HepG2 (cell line): ENCODE data around the gene LRP10. TPM values are rescaled to one million over a fixed set of nuclear protein-coding genes. Genes with fewer than 3 reads are reported as not detected.

Experiments
- ESRRA ChIP-seq: sonication (generic); formaldehyde crosslinking; IDR thresholded peaks from 2 replicates; pipeline ENCODE4 v1.5.1; 2020; ENCODE audit warnings: mild to moderate bottlenecking, low read depth, missing genetic modification reagents
- FIP1L1 ChIP-seq: fragments of 200-400 bp; formaldehyde crosslinking; IDR thresholded peaks from 2 replicates; pipeline ENCODE4 v1.6.1; 2018; ENCODE audit warnings: low read depth, mild to moderate bottlenecking, low read length, moderate library complexity, borderline replicate concordance; ENCODE audit not compliant: insufficient read depth
- FOXM1 ChIP-seq: sonication (generic); formaldehyde crosslinking; IDR thresholded peaks from 2 replicates; pipeline ENCODE4 v1.5.0; 2020; ENCODE audit warnings: missing genetic modification reagents
- MED1 ChIP-seq: sonication (generic); formaldehyde crosslinking; IDR thresholded peaks from 2 replicates; pipeline ENCODE4 v1.4.0; 2020; ENCODE audit warnings: missing genetic modification reagents
- MTF1 ChIP-seq: sonication (generic); formaldehyde crosslinking; IDR thresholded peaks from 2 replicates; pipeline ENCODE4 v1.5.0; 2020; ENCODE audit warnings: missing genetic modification reagents
- NCOA5 ChIP-seq: sonication (generic); formaldehyde crosslinking; IDR thresholded peaks from 2 replicates; pipeline ENCODE4 v1.4.0; 2020; ENCODE audit warnings: missing genetic modification reagents
- NCOR1 ChIP-seq: fragments of 200-600 bp; sonication (generic); IDR thresholded peaks from 2 replicates; pipeline ENCODE4 v1.7.0; 2017; ENCODE audit warnings: antibody characterized with exemption, low read length, borderline replicate concordance
- SMARCC2 ChIP-seq: fragments of 450-650 bp; IDR thresholded peaks from 2 replicates; pipeline ENCODE4 v1.6.1; 2017; ENCODE audit warnings: antibody characterized with exemption, mild to moderate bottlenecking
- TRIM22 ChIP-seq: fragments of 450-650 bp; IDR thresholded peaks from 2 replicates; pipeline ENCODE4 v1.6.1; 2017
- ZFP41 ChIP-seq: sonication (generic); formaldehyde crosslinking; IDR thresholded peaks from 2 replicates; pipeline ENCODE4 v1.4.0; 2020; ENCODE audit warnings: mild to moderate bottlenecking, missing genetic modification reagents, borderline replicate concordance
- ZMYM3 ChIP-seq: sonication (generic); formaldehyde crosslinking; IDR thresholded peaks from 2 replicates; pipeline ENCODE4 v1.5.1; 2020; ENCODE audit warnings: mild to moderate bottlenecking, missing genetic modification reagents
- ZNF18 ChIP-seq: sonication (generic); formaldehyde crosslinking; IDR thresholded peaks from 2 replicates; pipeline ENCODE4 v1.8.0; 2022; ENCODE audit warnings: mild to moderate bottlenecking, missing genetic modification reagents; ENCODE audit not compliant: insufficient replicate concordance
- ZNF256 ChIP-seq: sonication (generic); formaldehyde crosslinking; conservative IDR thresholded peaks from 2 replicates; pipeline ENCODE4 v1.4.0; 2020; ENCODE audit warnings: missing genetic modification reagents
- ZNF281 ChIP-seq: sonication (generic); formaldehyde crosslinking; IDR thresholded peaks from 2 replicates; pipeline ENCODE4 v1.4.0; 2020; ENCODE audit warnings: missing genetic modification reagents, borderline replicate concordance
- ZNF326 ChIP-seq: sonication (generic); formaldehyde crosslinking; IDR thresholded peaks from 2 replicates; pipeline ENCODE4 v1.4.0; 2020; ENCODE audit warnings: missing genetic modification reagents, borderline replicate concordance
- ZNF337 ChIP-seq: sonication (generic); formaldehyde crosslinking; IDR thresholded peaks from 2 replicates; pipeline ENCODE4 v1.5.1; 2020; ENCODE audit warnings: missing genetic modification reagents, low read depth, mild to moderate bottlenecking, borderline replicate concordance
- ZNF530 ChIP-seq: sonication (generic); formaldehyde crosslinking; IDR thresholded peaks from 2 replicates; pipeline ENCODE4 v1.5.0; 2020; ENCODE audit warnings: low read depth, mild to moderate bottlenecking, missing genetic modification reagents
- polyA plus RNA-seq, 8 experiments: library from polyadenylated mRNA; depleted of rRNA in 3 of 8; stranded (reverse) in 7 of 8; unstranded in 1 of 8; fragments of >200 nt; fragmentation: Illumina TruSeq in 4 of 8; extraction: Trizol in 4 of 8; gene quantifications; 2 replicates each; pipeline versions ENCODE4 v1.2.1 to v1.2.3, GENCODE V29; 2011 to 2016; ENCODE audit warnings: low read depth in 4 of 8, missing spikeins in 1 of 8, mixed read lengths in 1 of 8; ENCODE audit not compliant: insufficient read depth in 1 of 8
- total RNA-seq, 5 experiments: library from RNA; depleted of rRNA; stranded (reverse); fragments of >200 nt; fragmentation: Illumina TruSeq; extraction: Trizol; gene quantifications; 2 replicates each; pipeline ENCODE4 v1.2.3, GENCODE V29; 2016; ENCODE audit warnings: low read depth in 1 of 5
- TF ChIP-seq, protein P1 (sequence below): sonication (generic); formaldehyde crosslinking; IDR thresholded peaks from 2 replicates; pipeline ENCODE4 v1.5.0; 2020; ENCODE audit warnings: mild to moderate bottlenecking, missing genetic modification reagents, borderline replicate concordance
- TF ChIP-seq, protein P2 (sequence below): sonication (generic); formaldehyde crosslinking; IDR thresholded peaks from 2 replicates; pipeline ENCODE4 v1.4.0; 2020; ENCODE audit warnings: missing genetic modification reagents, low read depth, mild to moderate bottlenecking, borderline replicate concordance

LRP10 gene
- total and polyA plus RNA-seq, 2 of the 13 experiments (the other 11 are each of a cell fraction or from before 2014, with no cell fraction given), result 16.9 to 45.2 TPM

DNA sequence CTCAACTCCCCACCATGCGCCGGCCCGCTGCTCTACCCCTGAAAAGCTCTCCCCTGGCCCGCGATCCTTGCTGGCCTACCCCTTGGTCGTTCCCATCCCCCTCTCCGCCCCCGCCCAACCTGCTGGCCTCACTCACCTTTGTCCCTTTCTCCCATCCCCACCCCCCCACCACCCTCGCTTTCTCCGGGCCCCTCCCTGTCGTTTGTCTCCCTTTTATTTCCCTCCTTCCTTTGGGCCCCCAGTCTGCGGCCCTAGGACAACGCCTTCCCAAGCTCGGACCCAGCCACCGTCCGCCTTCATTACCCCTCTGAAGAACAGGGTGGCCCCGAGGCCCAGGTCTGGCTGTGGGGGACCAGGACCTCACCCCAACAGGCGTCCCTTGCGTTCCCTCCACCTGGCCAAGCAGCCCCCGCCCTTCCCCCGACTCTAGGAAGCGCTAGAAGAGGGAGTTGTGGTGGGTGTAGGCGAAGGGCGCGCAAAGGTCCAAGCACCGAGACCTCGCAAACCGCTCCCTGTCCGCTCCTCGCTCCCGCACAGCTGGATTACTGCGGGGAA is 49.4 kb upstream of the LRP10 start (continued):
- no peak for TF ChIP-seq ZNF18 (CRISPR knock-in tag)
- no peak for TF ChIP-seq NCOA5 (CRISPR knock-in tag)
- TF ChIP-seq MED1 (CRISPR knock-in tag), result 0 out of 2 replicates have a peak, but pooled peaks have one; percentile 12
- no peak for TF ChIP-seq SMARCC2
- TF ChIP-seq ZNF281 (CRISPR knock-in tag), result peak; percentile 35
- TF ChIP-seq, protein P1, sequence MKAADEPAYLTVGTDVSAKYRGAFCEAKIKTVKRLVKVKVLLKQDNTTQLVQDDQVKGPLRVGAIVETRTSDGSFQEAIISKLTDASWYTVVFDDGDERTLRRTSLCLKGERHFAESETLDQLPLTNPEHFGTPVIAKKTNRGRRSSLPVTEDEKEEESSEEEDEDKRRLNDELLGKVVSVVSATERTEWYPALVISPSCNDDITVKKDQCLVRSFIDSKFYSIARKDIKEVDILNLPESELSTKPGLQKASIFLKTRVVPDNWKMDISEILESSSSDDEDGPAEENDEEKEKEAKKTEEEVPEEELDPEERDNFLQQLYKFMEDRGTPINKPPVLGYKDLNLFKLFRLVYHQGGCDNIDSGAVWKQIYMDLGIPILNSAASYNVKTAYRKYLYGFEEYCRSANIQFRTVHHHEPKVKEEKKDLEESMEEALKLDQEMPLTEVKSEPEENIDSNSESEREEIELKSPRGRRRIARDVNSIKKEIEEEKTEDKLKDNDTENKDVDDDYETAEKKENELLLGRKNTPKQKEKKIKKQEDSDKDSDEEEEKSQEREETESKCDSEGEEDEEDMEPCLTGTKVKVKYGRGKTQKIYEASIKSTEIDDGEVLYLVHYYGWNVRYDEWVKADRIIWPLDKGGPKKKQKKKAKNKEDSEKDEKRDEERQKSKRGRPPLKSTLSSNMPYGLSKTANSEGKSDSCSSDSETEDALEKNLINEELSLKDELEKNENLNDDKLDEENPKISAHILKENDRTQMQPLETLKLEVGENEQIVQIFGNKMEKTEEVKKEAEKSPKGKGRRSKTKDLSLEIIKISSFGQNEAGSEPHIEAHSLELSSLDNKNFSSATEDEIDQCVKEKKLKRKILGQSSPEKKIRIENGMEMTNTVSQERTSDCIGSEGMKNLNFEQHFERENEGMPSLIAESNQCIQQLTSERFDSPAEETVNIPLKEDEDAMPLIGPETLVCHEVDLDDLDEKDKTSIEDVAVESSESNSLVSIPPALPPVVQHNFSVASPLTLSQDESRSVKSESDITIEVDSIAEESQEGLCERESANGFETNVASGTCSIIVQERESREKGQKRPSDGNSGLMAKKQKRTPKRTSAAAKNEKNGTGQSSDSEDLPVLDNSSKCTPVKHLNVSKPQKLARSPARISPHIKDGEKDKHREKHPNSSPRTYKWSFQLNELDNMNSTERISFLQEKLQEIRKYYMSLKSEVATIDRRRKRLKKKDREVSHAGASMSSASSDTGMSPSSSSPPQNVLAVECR (CRISPR knock-in tag), result peak; percentile 5; the same call in 1 of the 2 replicates
- TF ChIP-seq NCOR1, result no peak
- TF ChIP-seq FIP1L1, result no peak
- no peak for TF ChIP-seq ZNF530 (CRISPR knock-in tag)
- TF ChIP-seq ESRRA (CRISPR knock-in tag), result no peak
- TF ChIP-seq ZFP41 (CRISPR knock-in tag), result no peak
- TF ChIP-seq ZNF326, result no peak
- TF ChIP-seq MTF1, result no peak
- no peak for TF ChIP-seq FOXM1 (CRISPR knock-in tag)
- TF ChIP-seq ZNF337 (CRISPR knock-in tag), result no peak
- no peak for TF ChIP-seq ZMYM3
- no peak for TF ChIP-seq ZNF256 (CRISPR knock-in tag)
- TF ChIP-seq, protein P2, sequence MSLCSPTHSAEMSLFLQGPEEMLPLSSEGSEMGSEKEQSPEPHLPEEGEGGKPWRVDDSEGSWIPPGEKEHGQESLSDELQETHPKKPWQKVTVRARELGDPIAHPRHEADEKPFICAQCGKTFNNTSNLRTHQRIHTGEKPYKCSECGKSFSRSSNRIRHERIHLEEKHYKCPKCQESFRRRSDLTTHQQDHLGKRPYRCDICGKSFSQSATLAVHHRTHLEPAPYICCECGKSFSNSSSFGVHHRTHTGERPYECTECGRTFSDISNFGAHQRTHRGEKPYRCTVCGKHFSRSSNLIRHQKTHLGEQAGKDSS, result no peak
- TF ChIP-seq TRIM22, result no peak
